Chondrocyte (in vitro differentiated cells): ENCODE measurements around the gene CDCA5. TPM values are rescaled to one million over a fixed set of nuclear protein-coding genes. Genes with fewer than 3 reads are reported as not detected.

Source experiments
- DNase-seq: peaks from one replicate; pipeline ENCODE4 v3.0.0; 2021; ENCODE audit warnings: mixed read lengths, low spot score
- H3K27ac Mint-ChIP-seq: one replicate; pipeline ENCODE4 v1.8.0; 2021; ENCODE audit warnings: mild to moderate bottlenecking, moderate library complexity, mixed read lengths; ENCODE audit not compliant: unreplicated experiment
- H3K27me3 Mint-ChIP-seq: 2 replicates; pipeline ENCODE4 v1.8.0; 2021; ENCODE audit warnings: low read depth, mixed read lengths
- H3K36me3 Mint-ChIP-seq: 2 replicates; pipeline ENCODE4 v1.8.0; 2021; ENCODE audit warnings: low read depth, mixed read lengths
- H3K4me1 Mint-ChIP-seq: 2 replicates; pipeline ENCODE4 v1.8.0; 2021; ENCODE audit warnings: low read depth, mild to moderate bottlenecking, mixed read lengths
- H3K4me3 Mint-ChIP-seq: one replicate; pipeline ENCODE4 v1.8.0; 2021; ENCODE audit warnings: mild to moderate bottlenecking, moderate library complexity, mixed read lengths; ENCODE audit not compliant: unreplicated experiment
- H3K9me3 Mint-ChIP-seq: 2 replicates; pipeline ENCODE4 v1.8.0; 2021; ENCODE audit warnings: low read depth, mixed read lengths
- CTCF ChIP-seq: fragments of 200-600 bp; sonication (generic); IDR thresholded peaks from 2 replicates; pipeline ENCODE4 v1.5.0; 2021; ENCODE audit warnings: antibody characterized with exemption, mild to moderate bottlenecking, moderate library complexity
- total RNA-seq: library from RNA; stranded (reverse); gene quantifications from 3 replicates; pipeline ENCODE4 v1.2.1, GENCODE V29; 2021

The CDCA5 gene
- total RNA-seq, 1 donor from 2014 or later, result 5.5 TPM

DNA sequence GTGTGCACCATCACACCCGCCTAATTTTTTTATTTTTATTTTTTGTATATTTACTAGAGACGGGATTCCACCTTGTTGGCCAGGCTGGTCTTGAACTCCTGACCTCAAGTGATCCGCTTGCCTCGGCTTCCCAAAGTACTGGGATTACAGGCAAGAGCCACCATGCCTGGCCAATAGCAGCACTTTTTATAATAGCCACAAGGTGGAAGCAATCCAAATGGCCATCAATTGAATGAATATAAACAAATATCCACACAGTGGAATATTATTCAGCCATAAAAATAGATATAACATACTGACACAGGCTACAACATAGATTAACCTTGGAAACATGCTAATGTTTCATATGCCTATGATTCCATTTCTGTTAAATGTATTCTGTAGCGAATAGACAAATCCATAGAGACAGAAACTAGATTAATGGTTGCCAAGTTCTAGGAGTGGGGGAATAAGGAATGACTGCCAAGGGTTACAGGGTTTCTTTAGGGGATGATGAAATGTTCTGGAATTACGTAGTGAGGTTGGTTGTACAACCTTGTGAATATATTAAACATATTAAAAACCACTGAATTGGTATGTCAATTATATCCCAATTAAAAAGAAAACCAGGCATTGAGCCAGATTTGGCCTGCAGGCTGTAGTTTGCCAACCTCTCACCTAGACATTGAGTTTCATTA, 17.0 kb upstream of the CDCA5 start:
- H3K36me3 Mint-ChIP-seq, result peaks cover 1% of the 10 kb centered on the region
- H3K4me1 Mint-ChIP-seq, result peaks cover 34% of the 10 kb centered on the region
- DNase-seq, result no peak
- H3K27ac Mint-ChIP-seq, result no peak overlapping the region
- no peaks in the 10 kb centered on the region for H3K27me3 Mint-ChIP-seq
- peak; percentile 43 for TF ChIP-seq CTCF
- no peaks in the 10 kb centered on the region for H3K9me3 Mint-ChIP-seq
- no peak overlapping the region for H3K4me3 Mint-ChIP-seq

GRCh38 chr11:65096926-65097325, 13.1 kb upstream of the CDCA5 start:
- H3K36me3 Mint-ChIP-seq, result no peaks in the 10 kb centered on the region
- H3K4me3 Mint-ChIP-seq, result peak overlapping the region; percentile 88

DNA sequence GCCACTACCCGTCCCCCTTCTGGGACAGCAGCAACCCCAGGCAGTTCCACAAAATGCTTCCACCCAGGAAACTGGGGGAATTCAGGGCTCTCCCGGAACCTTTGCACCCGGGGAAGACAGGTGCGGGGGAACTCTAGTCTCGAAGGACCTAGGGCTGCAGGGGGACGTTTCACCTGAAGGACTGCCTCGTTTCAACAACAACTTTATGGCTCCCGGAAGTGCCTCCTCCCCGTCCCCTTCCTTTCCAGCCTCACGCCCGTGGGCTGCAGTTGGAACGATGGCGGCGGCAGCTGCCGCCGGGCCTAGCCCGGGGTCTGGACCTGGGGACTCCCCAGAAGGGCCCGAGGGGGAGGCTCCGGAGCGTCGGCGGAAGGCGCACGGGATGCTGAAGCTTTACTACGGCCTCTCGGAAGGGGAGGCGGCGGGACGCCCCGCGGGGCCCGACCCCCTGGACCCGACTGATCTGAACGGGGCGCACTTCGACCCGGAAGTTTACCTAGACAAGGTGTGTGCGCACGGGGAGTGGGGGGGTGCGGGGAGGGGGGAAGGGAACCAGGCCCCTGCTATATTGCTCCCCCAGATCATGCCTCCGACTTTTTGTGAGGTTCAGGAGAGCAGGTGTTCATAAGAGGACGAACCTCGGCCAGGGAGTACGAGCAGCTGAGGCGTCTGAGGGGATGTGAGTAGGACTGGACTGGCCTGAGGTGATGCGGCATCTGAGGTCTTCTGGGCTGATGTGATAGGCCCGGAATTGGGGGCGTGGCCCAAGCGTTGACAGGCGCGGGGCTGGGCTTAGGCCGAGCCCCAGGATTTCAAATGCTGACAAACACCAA, 12.3 kb upstream of the CDCA5 start, which contains the start of gene VPS51:
Gene VPS51 (plus strand): TSS at position 241 of the 833 bp plus-strand sequence. CDS start 37 bp downstream, at position 278.
- H3K4me3 Mint-ChIP-seq, result peak within 1 kb of the TSS; percentile 88
- H3K4me1 Mint-ChIP-seq, result peaks cover 18% of the 10 kb centered on the region
- DNase-seq, result no peak
- no peaks in the 10 kb centered on the region for H3K27me3 Mint-ChIP-seq
- H3K9me3 Mint-ChIP-seq, result no peaks in the 10 kb centered on the region
- no peak for TF ChIP-seq CTCF
- no peaks in the 10 kb centered on the region for H3K36me3 Mint-ChIP-seq
- H3K27ac Mint-ChIP-seq, result peak within 1 kb of the TSS; percentile 89

More at GRCh38 chr11:65096926-65097325, 13.1 kb upstream of the CDCA5 start:
- TF ChIP-seq CTCF, result no peak
- Mint-ChIP-seq H3K4me1 (peaks cover 22% of the 10 kb centered on the region), H3K27me3 (no peaks in the 10 kb centered on the region), H3K27ac (no peak overlapping the region), H3K9me3 (no peaks in the 10 kb centered on the region)
- DNase-seq, result no peak

- H3K27ac Mint-ChIP-seq, result peak overlapping the region; percentile 88
- H3K9me3 Mint-ChIP-seq, result no peaks in the 10 kb centered on the region
- no peak for DNase-seq
- TF ChIP-seq CTCF, result no peak
- H3K4me3 Mint-ChIP-seq, result peak overlapping the region; percentile 88
- peaks cover 15% of the 10 kb centered on the region for H3K4me1 Mint-ChIP-seq
- H3K36me3 Mint-ChIP-seq, result no peaks in the 10 kb centered on the region
- H3K27me3 Mint-ChIP-seq, result no peaks in the 10 kb centered on the region
These were observed 11.6 kb upstream of the CDCA5 start for GRCh38 chr11:65095427-65095826.

- no peak overlapping the region for H3K4me3 Mint-ChIP-seq
- H3K9me3 Mint-ChIP-seq, result no peaks in the 10 kb centered on the region
- no peak overlapping the region for H3K27ac Mint-ChIP-seq
- no peaks in the 10 kb centered on the region for H3K27me3 Mint-ChIP-seq
- TF ChIP-seq CTCF, result no peak
- H3K36me3 Mint-ChIP-seq, result peaks cover 22% of the 10 kb centered on the region
- no peak for DNase-seq
- H3K4me1 Mint-ChIP-seq, result peaks cover 4% of the 10 kb centered on the region
These were observed 6.8 kb upstream of the CDCA5 start for GRCh38 chr11:65090628-65091027.
